ENCODE measurements around the gene KIAA0825. TPM values are rescaled to one million over a fixed set of nuclear protein-coding genes. Genes with fewer than 3 reads are reported as not detected.

KIAA0825 gene
- total RNA-seq, 1 donor from 2014 or later, result 5.8 TPM

DNA sequence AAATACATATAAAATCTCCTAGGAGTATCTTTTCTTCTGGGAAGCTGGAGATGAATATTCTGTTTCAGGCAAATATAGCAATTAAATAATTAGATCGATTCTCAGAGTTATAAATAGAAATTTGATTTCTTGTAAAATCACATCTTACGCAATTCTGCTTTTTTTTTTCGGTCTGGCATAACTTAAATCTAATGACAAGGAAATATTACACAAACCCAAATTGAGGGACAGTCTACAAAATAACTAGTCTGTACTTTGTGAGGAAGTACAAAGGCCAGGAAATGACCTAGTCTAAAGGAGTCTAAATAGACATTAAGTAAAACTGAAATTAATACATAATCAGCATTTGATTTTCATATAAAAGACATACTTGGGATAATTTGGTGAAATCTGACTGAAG lies 133.3 kb downstream of the KIAA0825 start:
- H3K27ac Mint-ChIP-seq, result no peak overlapping the region
- DNase-seq (ENCODE audit: low spot score, unreplicated experiment), result no peak
- H3K4me3 Mint-ChIP-seq (ENCODE audit: low read depth), result no peak overlapping the region
- TF ChIP-seq, protein P1, sequence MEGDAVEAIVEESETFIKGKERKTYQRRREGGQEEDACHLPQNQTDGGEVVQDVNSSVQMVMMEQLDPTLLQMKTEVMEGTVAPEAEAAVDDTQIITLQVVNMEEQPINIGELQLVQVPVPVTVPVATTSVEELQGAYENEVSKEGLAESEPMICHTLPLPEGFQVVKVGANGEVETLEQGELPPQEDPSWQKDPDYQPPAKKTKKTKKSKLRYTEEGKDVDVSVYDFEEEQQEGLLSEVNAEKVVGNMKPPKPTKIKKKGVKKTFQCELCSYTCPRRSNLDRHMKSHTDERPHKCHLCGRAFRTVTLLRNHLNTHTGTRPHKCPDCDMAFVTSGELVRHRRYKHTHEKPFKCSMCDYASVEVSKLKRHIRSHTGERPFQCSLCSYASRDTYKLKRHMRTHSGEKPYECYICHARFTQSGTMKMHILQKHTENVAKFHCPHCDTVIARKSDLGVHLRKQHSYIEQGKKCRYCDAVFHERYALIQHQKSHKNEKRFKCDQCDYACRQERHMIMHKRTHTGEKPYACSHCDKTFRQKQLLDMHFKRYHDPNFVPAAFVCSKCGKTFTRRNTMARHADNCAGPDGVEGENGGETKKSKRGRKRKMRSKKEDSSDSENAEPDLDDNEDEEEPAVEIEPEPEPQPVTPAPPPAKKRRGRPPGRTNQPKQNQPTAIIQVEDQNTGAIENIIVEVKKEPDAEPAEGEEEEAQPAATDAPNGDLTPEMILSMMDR (IDR thresholded peaks at IDR 0.05; ENCODE audit: unreplicated experiment), result no peak
- no peaks in the 10 kb centered on the region for H3K9me3 Mint-ChIP-seq (ENCODE audit: low read depth)
- H3K27me3 Mint-ChIP-seq, result no peaks in the 10 kb centered on the region
- no peaks in the 10 kb centered on the region for H3K4me1 Mint-ChIP-seq (ENCODE audit: low read depth)
- no peaks in the 10 kb centered on the region for H3K36me3 Mint-ChIP-seq (ENCODE audit: insufficient read depth)

GRCh38 chr5:94481059-94481458 lies 137.3 kb downstream of the KIAA0825 start:
- no peak overlapping the region for H3K4me3 Mint-ChIP-seq (ENCODE audit: low read depth)
- TF ChIP-seq, protein P1 (IDR thresholded peaks at IDR 0.05; ENCODE audit: unreplicated experiment), result no peak
- H3K4me1 Mint-ChIP-seq (ENCODE audit: low read depth), result no peaks in the 10 kb centered on the region
- H3K27me3 Mint-ChIP-seq, result no peaks in the 10 kb centered on the region
- no peak for DNase-seq (ENCODE audit: low spot score, unreplicated experiment)
- H3K27ac Mint-ChIP-seq, result no peak overlapping the region
- H3K9me3 Mint-ChIP-seq (ENCODE audit: low read depth), result no peaks in the 10 kb centered on the region
- no peaks in the 10 kb centered on the region for H3K36me3 Mint-ChIP-seq (ENCODE audit: insufficient read depth)

- DNase-seq (ENCODE audit: low spot score, unreplicated experiment), result no peak
- no peak overlapping the region for H3K4me3 Mint-ChIP-seq (ENCODE audit: low read depth)
Observed at GRCh38 chr5:94480486-94480885, 137.9 kb downstream of the KIAA0825 start.

DNA sequence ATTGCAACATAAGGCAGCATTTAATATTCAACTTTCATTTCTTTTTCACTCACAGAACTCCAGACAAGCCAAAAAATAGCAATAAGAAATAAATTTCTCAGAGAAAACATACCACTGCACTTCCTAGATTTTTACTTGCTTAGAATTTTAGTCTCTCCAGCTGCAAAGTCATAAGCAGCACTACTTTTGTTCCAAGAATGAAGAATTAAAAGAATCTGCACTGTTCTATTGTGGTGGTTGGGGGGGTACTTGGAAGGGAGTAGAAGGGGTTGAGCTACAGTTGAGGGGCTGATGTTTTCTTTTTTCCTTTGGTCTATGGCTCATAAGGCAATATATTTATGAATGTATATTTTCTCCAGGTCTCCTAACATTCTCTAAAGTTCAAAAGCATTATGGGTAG lies 144.5 kb downstream of the KIAA0825 start:
- TF ChIP-seq, protein P1 (IDR thresholded peaks at IDR 0.05; ENCODE audit: unreplicated experiment), result no peak
- H3K36me3 Mint-ChIP-seq (ENCODE audit: insufficient read depth), result no peaks in the 10 kb centered on the region
- H3K4me1 Mint-ChIP-seq (ENCODE audit: low read depth), result no peaks in the 10 kb centered on the region
- no peak overlapping the region for H3K27ac Mint-ChIP-seq
- no peak for DNase-seq (ENCODE audit: low spot score, unreplicated experiment)
- H3K9me3 Mint-ChIP-seq (ENCODE audit: low read depth), result no peaks in the 10 kb centered on the region
- H3K4me3 Mint-ChIP-seq (ENCODE audit: low read depth), result no peak overlapping the region
- H3K27me3 Mint-ChIP-seq, result no peaks in the 10 kb centered on the region

More at GRCh38 chr5:94480486-94480885, 137.9 kb downstream of the KIAA0825 start:
- H3K27ac Mint-ChIP-seq, result no peak overlapping the region
- no peaks in the 10 kb centered on the region for H3K4me1 Mint-ChIP-seq (ENCODE audit: low read depth)
- no peaks in the 10 kb centered on the region for H3K9me3 Mint-ChIP-seq (ENCODE audit: low read depth)
- TF ChIP-seq, protein P1 (IDR thresholded peaks at IDR 0.05; ENCODE audit: unreplicated experiment), result no peak
- H3K27me3 Mint-ChIP-seq, result no peaks in the 10 kb centered on the region
- no peaks in the 10 kb centered on the region for H3K36me3 Mint-ChIP-seq (ENCODE audit: insufficient read depth)

DNA sequence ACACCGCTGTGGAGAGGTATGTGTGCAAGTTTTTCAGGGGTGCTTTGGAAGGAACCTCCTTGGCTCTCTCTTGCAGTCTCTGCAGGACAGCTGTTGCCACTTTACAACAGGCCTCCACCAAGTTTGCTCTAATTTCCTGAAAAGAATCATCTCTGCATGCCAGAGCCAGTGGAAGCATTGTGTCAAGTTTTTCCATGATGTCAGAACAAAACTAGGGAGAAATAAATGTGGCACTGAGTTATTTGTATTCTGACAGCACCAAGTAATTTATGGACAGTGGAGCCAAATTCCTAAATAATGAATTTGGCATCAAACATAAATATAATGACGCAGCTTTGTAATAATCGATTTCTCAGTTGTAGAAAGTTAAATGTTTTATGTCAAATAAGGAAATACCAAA lies 146.9 kb downstream of the KIAA0825 start:
- TF ChIP-seq, protein P1 (IDR thresholded peaks at IDR 0.05; ENCODE audit: unreplicated experiment), result no peak
- no peaks in the 10 kb centered on the region for H3K4me1 Mint-ChIP-seq (ENCODE audit: low read depth)
- H3K27ac Mint-ChIP-seq, result no peak overlapping the region
- no peaks in the 10 kb centered on the region for H3K27me3 Mint-ChIP-seq
- no peak for DNase-seq (ENCODE audit: low spot score, unreplicated experiment)
- H3K4me3 Mint-ChIP-seq (ENCODE audit: low read depth), result no peak overlapping the region
- no peaks in the 10 kb centered on the region for H3K36me3 Mint-ChIP-seq (ENCODE audit: insufficient read depth)
- H3K9me3 Mint-ChIP-seq (ENCODE audit: low read depth), result no peaks in the 10 kb centered on the region

Measured in progenitor cell of endocrine pancreas (in vitro differentiated cells).